Tibial nerve (tissue), 4 donors: ENCODE results near the gene SHISAL2A. TPM values are rescaled to one million over a fixed set of nuclear protein-coding genes. Genes with fewer than 3 reads are reported as not detected.

ENCODE experiments used
- DNase-seq, 2 donors: peaks; one replicate each; pipeline ENCODE4 v3.0.0-alpha.2; 2019; ENCODE audit warnings: low spot score in 2 of 2
- H3K27ac ChIP-seq, 4 donors: fragments of 200-600 bp; sonication (generic) in 3 of 4; one replicate each; pipeline ENCODE4 v1.5.1; 2017 to 2019; ENCODE audit warnings: mild to moderate bottlenecking in 1 of 4
- H3K27me3 ChIP-seq, 2 donors: fragments of 200-600 bp; sonication (generic) in 1 of 2; one replicate each; pipeline versions ENCODE4 v1.5.1 to v1.6.0; 2017 to 2019
- H3K36me3 ChIP-seq, 3 donors: fragments of 200-600 bp; sonication (generic); one replicate each; pipeline ENCODE4 v1.5.1; 2018 to 2019
- H3K4me1 ChIP-seq, 4 donors: fragments of 200-600 bp; sonication (generic) in 3 of 4; one replicate each; pipeline ENCODE4 v1.5.1; 2017 to 2019
- H3K4me3 ChIP-seq, 4 donors: fragments of 200-600 bp; sonication (generic) in 3 of 4; one replicate each; pipeline ENCODE4 v1.5.1; 2017 to 2019; ENCODE audit warnings: mild to moderate bottlenecking in 1 of 4, moderate library complexity in 1 of 4
- H3K9me3 ChIP-seq, 4 donors: fragments of 200-600 bp; sonication (generic) in 3 of 4; one replicate each; pipeline ENCODE4 v1.5.1; 2017 to 2019
- CTCF ChIP-seq, 5 experiments: fragments of 200-600 bp in 3 of 5; fragments of 450-650 bp in 2 of 5; sonication (generic) in 3 of 5; IDR thresholded peaks; one replicate each; pipeline ENCODE4 v1.5.1; 2016 to 2019; ENCODE audit warnings: antibody characterized with exemption in 5 of 5, mild to moderate bottlenecking in 3 of 5, moderate library complexity in 2 of 5
- EP300 ChIP-seq, 2 donors: sonication (generic); formaldehyde crosslinking; IDR thresholded peaks; one replicate each; pipeline ENCODE4 v1.6.1; 2017; ENCODE audit warnings: antibody characterized with exemption in 2 of 2, mild to moderate bottlenecking in 1 of 2
- POLR2A ChIP-seq, 2 donors: fragments of 450-650 bp; IDR thresholded peaks; one replicate each; pipeline ENCODE4 v1.6.1; 2017; ENCODE audit warnings: antibody characterized with exemption in 2 of 2, mild to moderate bottlenecking in 2 of 2, moderate library complexity in 2 of 2
- WGBS, 2 donors: methylation state at CpG; one replicate each; pipeline ENCODE4 v1.1.5; 2018; 5-methylcytosine and 5-hydroxymethylcytosine counted together
- total RNA-seq, 4 donors: library from RNA; depleted of rRNA; stranded (reverse); fragments of >200 nt; gene quantifications; one replicate each; pipeline ENCODE4 v1.1.0, GENCODE V29; 2016

The SHISAL2A gene
- total RNA-seq, 4 donors from 2014 or later: 1.2 to 1.9 TPM; not detected in 2

DNA sequence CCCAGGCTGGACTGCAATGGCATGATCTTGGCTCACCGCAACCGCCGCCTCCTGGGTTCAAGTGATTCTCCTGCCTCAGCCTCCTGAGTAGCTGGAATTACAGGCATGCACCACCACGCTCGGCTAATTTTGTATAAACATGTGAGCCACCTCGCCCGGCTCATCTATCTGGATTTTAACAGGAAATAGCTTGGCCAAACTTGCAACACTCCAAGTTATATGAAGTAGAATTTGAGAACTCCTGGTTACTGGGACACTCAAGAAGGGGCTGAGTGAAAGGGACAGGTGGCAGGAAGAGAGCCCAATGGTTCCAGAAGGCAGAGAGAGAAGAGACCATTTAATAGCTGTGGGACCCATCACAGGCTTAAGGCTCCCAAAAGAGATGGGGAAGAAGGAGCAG is 33.7 kb upstream of the SHISAL2A start:
- Histone ChIP-seq H3K27ac (no peak overlapping the region), H3K4me1 (peaks cover 0 to 27% (median 9%) of the 10 kb centered on the region in 4 donors), H3K27me3 (no peaks in the 10 kb centered on the region), H3K4me3 (no peak overlapping the region), H3K36me3 (no peaks in the 10 kb centered on the region), H3K9me3 (no peaks in the 10 kb centered on the region)
- no peak for DNase-seq
- TF ChIP-seq EP300 (IDR thresholded peaks at IDR 0.05): no peak
- TF ChIP-seq CTCF (IDR thresholded peaks at IDR 0.05): no peak
- TF ChIP-seq POLR2A (IDR thresholded peaks at IDR 0.05): no peak
- 92 to 95% methylated on average over 7 of the region's 7 CpGs for WGBS, 2 donors

DNA sequence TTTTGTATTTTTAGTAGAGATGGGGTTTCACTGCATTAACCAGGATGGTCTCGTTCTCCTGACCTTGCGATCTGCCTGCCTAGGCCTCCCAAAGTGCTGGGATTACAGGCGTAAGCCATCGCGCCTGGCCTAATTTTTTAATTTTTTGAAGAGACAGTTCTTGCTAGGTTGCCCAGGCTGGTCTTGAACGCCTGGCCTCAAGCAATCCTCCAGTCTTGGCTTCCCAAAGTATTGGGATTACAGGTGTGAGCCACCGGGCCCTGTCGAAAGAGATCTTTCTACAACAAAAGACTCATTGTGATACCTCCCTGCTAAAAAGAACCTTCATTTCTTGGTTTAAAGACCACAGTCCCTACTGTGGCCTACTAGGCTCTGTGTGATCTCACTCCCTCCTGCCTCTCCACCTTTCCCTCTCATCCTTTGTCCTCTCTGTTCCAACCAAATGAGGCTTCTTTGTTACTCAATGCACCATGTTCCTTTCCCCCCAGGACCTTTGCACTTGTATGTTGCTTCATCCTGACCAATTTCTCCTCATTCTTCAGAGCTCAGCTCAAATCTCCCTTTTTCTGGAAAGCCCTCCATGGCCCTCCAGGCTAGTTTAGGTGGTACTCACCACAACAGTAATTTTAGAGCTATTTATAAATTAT is 32.3 kb upstream of the SHISAL2A start:
- no peak for DNase-seq
- H3K36me3 ChIP-seq: no peaks in the 10 kb centered on the region
- 97 to 98% methylated on average over 8 of the region's 8 CpGs for WGBS, 2 donors
- H3K27me3 ChIP-seq: no peaks in the 10 kb centered on the region
- H3K9me3 ChIP-seq: no peaks in the 10 kb centered on the region
- peaks cover 0 to 32% (median 10%) of the 10 kb centered on the region in 4 donors for H3K4me1 ChIP-seq
- H3K27ac ChIP-seq: no peak overlapping the region
- no peak for TF ChIP-seq POLR2A (IDR thresholded peaks at IDR 0.05)
- H3K4me3 ChIP-seq: no peak overlapping the region

GRCh38 chr1:52601519-52601918 is 31.4 kb upstream of the SHISAL2A start:
- Histone ChIP-seq H3K4me3 (peak overlapping the region in 2 of 4 donors; percentile 62 to 63), H3K27ac (peak overlapping the region in 2 of 4 donors; percentile 54 to 87), H3K36me3 (peaks cover 0 to 6% (median 0%) of the 10 kb centered on the region in 3 donors), H3K27me3 (no peaks in the 10 kb centered on the region), H3K4me1 (peaks cover 0 to 32% (median 10%) of the 10 kb centered on the region in 4 donors), H3K9me3 (no peaks in the 10 kb centered on the region)
- TF ChIP-seq CTCF (IDR thresholded peaks at IDR 0.05) (no peak), EP300 (IDR thresholded peaks at IDR 0.05) (no peak), POLR2A (IDR thresholded peaks at IDR 0.05) (no peak)
- DNase-seq: no peak
- WGBS, 2 donors: 56 to 78% methylated on average over 3 of the region's 3 CpGs

DNA sequence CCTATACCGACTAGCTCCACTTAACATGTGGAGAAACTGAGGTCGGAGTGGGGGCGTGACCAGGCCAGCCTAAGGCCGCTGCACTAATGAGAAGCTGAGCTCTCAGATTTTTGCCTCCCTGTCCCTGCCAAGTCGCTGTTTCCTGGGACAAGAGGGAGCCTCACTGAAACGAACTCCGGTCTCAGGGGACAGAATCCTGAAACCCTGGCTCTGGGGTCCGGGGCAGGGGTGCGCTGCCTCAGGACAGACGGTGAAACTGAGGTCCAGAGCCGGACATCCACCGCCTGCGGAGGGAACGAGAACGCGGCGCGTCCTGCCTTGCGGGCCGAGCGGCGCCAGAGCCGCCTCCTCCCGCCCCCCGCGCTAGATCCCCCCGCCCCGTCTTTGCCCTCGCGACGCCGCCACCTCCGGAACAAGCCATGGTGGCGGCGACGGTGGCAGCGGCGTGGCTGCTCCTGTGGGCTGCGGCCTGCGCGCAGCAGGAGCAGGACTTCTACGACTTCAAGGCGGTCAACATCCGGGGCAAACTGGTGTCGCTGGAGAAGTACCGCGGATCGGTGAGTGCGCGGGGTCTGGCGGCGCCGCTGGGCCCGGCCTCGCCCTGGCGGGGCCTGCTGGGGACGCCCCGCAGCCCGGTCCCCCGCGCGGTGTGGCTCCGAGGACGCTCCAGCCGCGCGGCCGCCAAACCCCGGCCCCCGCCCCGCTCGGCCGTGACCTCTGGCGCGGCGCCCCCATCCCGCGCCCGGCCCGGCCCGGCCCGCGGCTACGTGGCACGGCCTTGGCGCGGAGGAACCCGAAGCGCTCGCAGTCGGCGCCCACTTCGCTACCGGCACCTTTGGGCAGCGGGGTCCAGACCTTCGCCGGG is 30.7 kb upstream of the SHISAL2A start, which contains the start of gene GPX7:
Gene GPX7, plus strand, starts transcription at position 381 of the 865 bp plus-strand sequence. Its CDS starts 39 bp downstream, at position 420.
- H3K4me3 ChIP-seq: peak within 1 kb of the TSS; percentile 38 to 88 (median 62)
- H3K27ac ChIP-seq: peak within 1 kb of the TSS; percentile 54 to 87 (median 84)
- WGBS, 2 donors: 2 to 3% methylated on average over 26 to 82 of the region's 97 CpGs
- no peaks in the 10 kb centered on the region for H3K27me3 ChIP-seq
- peaks cover 0 to 32% (median 10%) of the 10 kb centered on the region in 4 donors for H3K4me1 ChIP-seq
- TF ChIP-seq CTCF (IDR thresholded peaks at IDR 0.05) (no peak), EP300 (IDR thresholded peaks at IDR 0.05) (no peak), POLR2A (IDR thresholded peaks at IDR 0.05) (no peak)
- H3K36me3 ChIP-seq: peaks cover 0 to 13% (median 0%) of the 10 kb centered on the region in 3 donors
- no peaks in the 10 kb centered on the region for H3K9me3 ChIP-seq
- no peak for DNase-seq

DNA sequence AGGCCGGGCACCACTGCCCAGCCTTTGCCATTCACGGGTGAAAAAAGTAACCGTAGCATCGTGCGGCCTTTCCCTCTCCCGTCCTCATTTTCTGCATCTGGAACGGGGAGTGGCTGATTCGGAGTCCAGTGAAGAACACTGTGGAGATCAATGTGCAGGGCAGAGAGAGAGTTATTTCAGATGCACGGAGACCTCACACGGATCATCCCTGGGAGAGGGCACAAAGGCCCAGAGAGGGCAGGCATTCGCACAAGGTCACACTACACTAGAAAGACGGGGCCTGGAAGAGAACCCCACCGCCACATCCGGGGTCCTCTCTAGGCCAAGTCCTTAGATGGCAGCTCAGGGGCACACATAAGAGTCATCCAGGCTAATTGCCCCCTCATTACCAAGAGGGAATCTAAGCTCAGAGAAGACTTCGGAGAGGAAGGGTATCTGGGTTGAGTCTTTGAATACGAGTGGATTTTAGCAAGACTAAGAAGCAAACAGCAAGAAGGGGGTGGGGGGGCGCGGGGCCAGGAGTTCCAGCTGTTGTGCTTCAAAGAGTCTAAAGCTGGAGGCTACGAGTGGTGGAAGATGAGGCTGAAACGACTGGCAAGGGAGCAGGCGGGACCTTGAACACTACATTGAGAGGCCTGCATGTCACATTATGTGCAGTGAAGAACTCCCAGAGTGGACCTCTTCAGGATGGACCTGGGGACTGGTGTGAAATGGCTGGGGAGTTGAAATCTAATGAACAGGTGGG is 29.9 kb upstream of the SHISAL2A start:
- Histone ChIP-seq H3K9me3 (no peaks in the 10 kb centered on the region), H3K4me3 (peak overlapping the region; percentile 38 to 63 (median 51)), H3K27ac (peak overlapping the region; percentile 54 to 87 (median 84)), H3K4me1 (peaks cover 0 to 32% (median 10%) of the 10 kb centered on the region in 4 donors), H3K36me3 (peaks cover 0 to 21% (median 0%) of the 10 kb centered on the region in 3 donors), H3K27me3 (no peaks in the 10 kb centered on the region)
- 28 to 36% methylated on average over 21 of the region's 21 CpGs for WGBS, 2 donors
- TF ChIP-seq CTCF (IDR thresholded peaks at IDR 0.05): no peak
- TF ChIP-seq POLR2A (IDR thresholded peaks at IDR 0.05): no peak
- TF ChIP-seq EP300 (IDR thresholded peaks at IDR 0.05): no peak
- DNase-seq: no peak
